HG02885 (cell line): ENCODE results near the gene MOBP.

ENCODE experiments used
- ATAC-seq: cut with Tn5 transposase; IDR thresholded peaks from one replicate; pipeline ENCODE4 v1.9.1; 2021; ENCODE audit warnings: mild to moderate bottlenecking; ENCODE audit not compliant: unreplicated experiment, poor library complexity

MOBP gene

GRCh38 chr3:39491014-39491413 lies 23.5 kb downstream of the MOBP start:
- ATAC-seq = no peak

GRCh38 chr3:39491733-39492350 lies 24.4 kb downstream of the MOBP start:
- ATAC-seq = no peak

- ATAC-seq = no peak
These were observed 27.3 kb downstream of the MOBP start for GRCh38 chr3:39494781-39495180.

GRCh38 chr3:39497753-39498152 lies 30.3 kb downstream of the MOBP start:
- ATAC-seq = no peak

GRCh38 chr3:39499651-39500273 lies 32.3 kb downstream of the MOBP start:
- no peak for ATAC-seq

GRCh38 chr3:39501059-39501458 lies 33.6 kb downstream of the MOBP start:
- no peak for ATAC-seq

GRCh38 chr3:39501968-39502837 lies 34.7 kb downstream of the MOBP start:
- no peak for ATAC-seq

- ATAC-seq = no peak
These were observed 35.3 kb downstream of the MOBP start for GRCh38 chr3:39502838-39503145.

GRCh38 chr3:39505866-39506742 lies 38.6 kb downstream of the MOBP start:
- no peak for ATAC-seq

GRCh38 chr3:39506863-39507262 lies 39.4 kb downstream of the MOBP start:
- no peak for ATAC-seq

GRCh38 chr3:39513791-39514369 lies 46.4 kb downstream of the MOBP start:
- ATAC-seq = no peak

GRCh38 chr3:39515681-39516441 lies 48.4 kb downstream of the MOBP start:
- no peak for ATAC-seq

- no peak for ATAC-seq
These were observed 51.6 kb downstream of the MOBP start for GRCh38 chr3:39519103-39519502.

- ATAC-seq = no peak
These were observed 52.2 kb downstream of the MOBP start for GRCh38 chr3:39519554-39520288.

GRCh38 chr3:39521456-39521855 lies 54.0 kb downstream of the MOBP start:
- no peak for ATAC-seq

GRCh38 chr3:39524107-39524506 lies 56.6 kb downstream of the MOBP start:
- no peak for ATAC-seq

- no peak for ATAC-seq
These were observed 61.4 kb downstream of the MOBP start for GRCh38 chr3:39528844-39529243.

GRCh38 chr3:39529577-39529976 lies 62.1 kb downstream of the MOBP start:
- no peak for ATAC-seq

- ATAC-seq = no peak
These were observed 63.6 kb downstream of the MOBP start for GRCh38 chr3:39531066-39531465.
